ENCODE measurements around the gene TYMP.

DNA sequence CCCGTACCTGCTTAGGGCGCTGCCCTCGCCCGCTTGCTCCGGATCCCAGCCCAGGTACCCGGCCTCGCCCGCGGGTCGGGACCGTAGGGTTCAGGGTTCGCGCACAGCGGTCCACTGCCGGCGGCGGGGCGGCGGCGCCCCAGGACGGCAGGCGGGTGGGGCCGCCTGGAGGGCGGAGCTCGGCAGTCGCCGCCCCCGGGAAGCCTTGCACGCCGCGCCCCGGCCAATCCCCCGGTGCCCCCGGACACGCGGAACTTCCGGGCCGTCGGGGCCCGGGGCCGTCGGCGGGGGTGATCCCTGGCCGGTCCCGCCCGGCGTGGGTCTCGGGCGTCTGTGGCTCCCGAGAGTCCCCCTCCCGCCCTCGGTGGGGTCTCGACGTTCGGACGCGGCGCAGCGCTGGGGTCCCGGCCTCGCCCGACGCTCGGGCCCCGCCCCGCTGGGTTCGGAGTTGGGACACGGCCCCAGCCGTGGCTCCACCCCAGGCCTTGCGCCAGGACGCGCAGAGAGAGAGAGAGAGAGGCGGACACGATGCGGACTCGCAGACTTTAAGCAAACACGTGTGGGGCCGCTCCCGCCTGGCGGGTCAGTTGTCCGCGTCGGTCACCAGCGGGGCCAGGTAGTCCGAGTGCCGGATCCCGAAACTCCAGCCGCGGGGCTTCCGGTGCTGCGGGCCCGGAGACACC lies at the start of gene TYMP:
- TF ChIP-seq, protein P1, sequence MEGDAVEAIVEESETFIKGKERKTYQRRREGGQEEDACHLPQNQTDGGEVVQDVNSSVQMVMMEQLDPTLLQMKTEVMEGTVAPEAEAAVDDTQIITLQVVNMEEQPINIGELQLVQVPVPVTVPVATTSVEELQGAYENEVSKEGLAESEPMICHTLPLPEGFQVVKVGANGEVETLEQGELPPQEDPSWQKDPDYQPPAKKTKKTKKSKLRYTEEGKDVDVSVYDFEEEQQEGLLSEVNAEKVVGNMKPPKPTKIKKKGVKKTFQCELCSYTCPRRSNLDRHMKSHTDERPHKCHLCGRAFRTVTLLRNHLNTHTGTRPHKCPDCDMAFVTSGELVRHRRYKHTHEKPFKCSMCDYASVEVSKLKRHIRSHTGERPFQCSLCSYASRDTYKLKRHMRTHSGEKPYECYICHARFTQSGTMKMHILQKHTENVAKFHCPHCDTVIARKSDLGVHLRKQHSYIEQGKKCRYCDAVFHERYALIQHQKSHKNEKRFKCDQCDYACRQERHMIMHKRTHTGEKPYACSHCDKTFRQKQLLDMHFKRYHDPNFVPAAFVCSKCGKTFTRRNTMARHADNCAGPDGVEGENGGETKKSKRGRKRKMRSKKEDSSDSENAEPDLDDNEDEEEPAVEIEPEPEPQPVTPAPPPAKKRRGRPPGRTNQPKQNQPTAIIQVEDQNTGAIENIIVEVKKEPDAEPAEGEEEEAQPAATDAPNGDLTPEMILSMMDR (IDR thresholded peaks at IDR 0.05): no peak
- peak in 2 of 3 donors; percentile 91 to 94 for TF ChIP-seq POLR2AphosphoS5 (IDR thresholded peaks at IDR 0.05)
- TF ChIP-seq POLR2A (IDR thresholded peaks at IDR 0.05): peak in 1 of 4 donors; percentile 38
- TF ChIP-seq EP300 (IDR thresholded peaks at IDR 0.05): no peak
